HepG2 (cell line): ENCODE data around the gene COLEC12. TPM values are rescaled to one million over a fixed set of nuclear protein-coding genes. Genes with fewer than 3 reads are reported as not detected.

Source experiments
- BHLHE40 ChIP-seq: IDR thresholded peaks from 2 replicates; pipeline ENCODE4 v1.6.1; 2011; ENCODE audit warnings: low read length, improper control_type of control experiment
- FOXJ3 ChIP-seq: sonication (generic); formaldehyde crosslinking; IDR thresholded peaks from 2 replicates; pipeline ENCODE4 v1.4.0; 2020; ENCODE audit warnings: missing genetic modification reagents, mild to moderate bottlenecking, borderline replicate concordance
- FOXM1 ChIP-seq: sonication (generic); formaldehyde crosslinking; IDR thresholded peaks from 2 replicates; pipeline ENCODE4 v1.5.0; 2020; ENCODE audit warnings: missing genetic modification reagents
- GPN1 ChIP-seq: sonication (generic); formaldehyde crosslinking; IDR thresholded peaks from 2 replicates; pipeline ENCODE4 v1.5.1; 2020; ENCODE audit warnings: missing genetic modification reagents, borderline replicate concordance
- HCFC1 ChIP-seq: fragments of 150-350 bp; IDR thresholded peaks from 2 replicates; pipeline ENCODE4 v1.6.1; 2014; ENCODE audit warnings: low read depth, low read length
- HDAC1 ChIP-seq: sonication (generic); formaldehyde crosslinking; IDR thresholded peaks from 2 replicates; pipeline ENCODE4 v1.5.1; 2020; ENCODE audit warnings: mild to moderate bottlenecking, missing genetic modification reagents
- HNRNPL ChIP-seq: fragments of 200-400 bp; formaldehyde crosslinking; IDR thresholded peaks from 2 replicates; pipeline ENCODE4 v1.6.1; 2017; ENCODE audit warnings: mild to moderate bottlenecking, low read depth, low read length
- NFKBIZ ChIP-seq: IDR thresholded peaks from 2 replicates; pipeline ENCODE4 v1.6.1; 2018; ENCODE audit warnings: missing genetic modification reagents, missing compliant biosample characterization
- RBFOX2 ChIP-seq: fragments of 200-400 bp; formaldehyde crosslinking; IDR thresholded peaks from 2 replicates; pipeline ENCODE4 v1.6.1; 2017; ENCODE audit warnings: low read depth, mild to moderate bottlenecking, low read length
- RCOR2 ChIP-seq: IDR thresholded peaks from 2 replicates; pipeline ENCODE4 v1.6.1; 2016; ENCODE audit warnings: missing biosample characterization, missing genetic modification reagents
- TCF12 ChIP-seq, 2 experiments: fragments of 450-650 bp in 1 of 2; sonication (generic) in 1 of 2; formaldehyde crosslinking in 1 of 2; IDR thresholded peaks; 2 replicates each; pipeline versions ENCODE4 v1.6.1 to v1.8.0; 2017 to 2022; ENCODE audit warnings: antibody characterized with exemption in 1 of 2, mild to moderate bottlenecking in 1 of 2, missing genetic modification reagents in 1 of 2, moderate library complexity in 1 of 2
- ZFP82 ChIP-seq: sonication (generic); formaldehyde crosslinking; IDR thresholded peaks from 2 replicates; pipeline ENCODE4 v1.5.1; 2020; ENCODE audit warnings: mild to moderate bottlenecking, missing genetic modification reagents, borderline replicate concordance
- ZMYM2 ChIP-seq: sonication (generic); formaldehyde crosslinking; IDR thresholded peaks from 2 replicates; pipeline ENCODE4 v1.8.0; 2022; ENCODE audit warnings: mild to moderate bottlenecking, missing genetic modification reagents
- ZNF12 ChIP-seq: sonication (generic); formaldehyde crosslinking; IDR thresholded peaks from 2 replicates; pipeline ENCODE4 v1.5.0; 2020; ENCODE audit warnings: missing genetic modification reagents
- ZNF143 ChIP-seq: sonication (generic); formaldehyde crosslinking; IDR thresholded peaks from 2 replicates; pipeline ENCODE4 v1.4.0; 2020; ENCODE audit warnings: missing genetic modification reagents
- ZNF263 ChIP-seq: sonication (generic); formaldehyde crosslinking; IDR thresholded peaks from 2 replicates; pipeline ENCODE4 v1.4.0; 2020; ENCODE audit warnings: missing genetic modification reagents
- ZNF333 ChIP-seq: sonication (generic); formaldehyde crosslinking; IDR thresholded peaks from 2 replicates; pipeline ENCODE4 v1.4.0; 2020; ENCODE audit warnings: mild to moderate bottlenecking, missing genetic modification reagents, borderline replicate concordance
- ZNF441 ChIP-seq: sonication (generic); formaldehyde crosslinking; IDR thresholded peaks from 2 replicates; pipeline ENCODE4 v1.7.0; 2021; ENCODE audit warnings: missing genetic modification reagents, borderline replicate concordance
- ZNF451 ChIP-seq: sonication (generic); formaldehyde crosslinking; IDR thresholded peaks from 2 replicates; pipeline ENCODE4 v1.5.0; 2020; ENCODE audit warnings: mild to moderate bottlenecking, missing genetic modification reagents
- ZNF570 ChIP-seq: sonication (generic); formaldehyde crosslinking; IDR thresholded peaks from 2 replicates; pipeline ENCODE4 v1.4.0; 2020; ENCODE audit warnings: mild to moderate bottlenecking, missing genetic modification reagents, borderline replicate concordance
- ZNF674 ChIP-seq: sonication (generic); formaldehyde crosslinking; IDR thresholded peaks from 2 replicates; pipeline ENCODE4 v1.5.0; 2020; ENCODE audit warnings: low read depth, mild to moderate bottlenecking, missing genetic modification reagents
- ZNF776 ChIP-seq: sonication (generic); formaldehyde crosslinking; IDR thresholded peaks from 2 replicates; pipeline ENCODE4 v1.4.0; 2020; ENCODE audit warnings: mild to moderate bottlenecking, missing genetic modification reagents
- ZSCAN22 ChIP-seq: sonication (generic); formaldehyde crosslinking; IDR thresholded peaks from 2 replicates; pipeline ENCODE4 v1.4.0; 2020; ENCODE audit warnings: mild to moderate bottlenecking, missing genetic modification reagents
- polyA plus RNA-seq, 8 experiments: library from polyadenylated mRNA; depleted of rRNA in 3 of 8; stranded (reverse) in 7 of 8; unstranded in 1 of 8; fragments of >200 nt; fragmentation: Illumina TruSeq in 4 of 8; extraction: Trizol in 4 of 8; gene quantifications; 2 replicates each; pipeline versions ENCODE4 v1.2.1 to v1.2.3, GENCODE V29; 2011 to 2016; ENCODE audit warnings: low read depth in 4 of 8, missing spikeins in 1 of 8, mixed read lengths in 1 of 8; ENCODE audit not compliant: insufficient read depth in 1 of 8
- total RNA-seq, 5 experiments: library from RNA; depleted of rRNA; stranded (reverse); fragments of >200 nt; fragmentation: Illumina TruSeq; extraction: Trizol; gene quantifications; 2 replicates each; pipeline ENCODE4 v1.2.3, GENCODE V29; 2016; ENCODE audit warnings: low read depth in 1 of 5
- TF ChIP-seq, protein P1 (sequence below): sonication (generic); formaldehyde crosslinking; IDR thresholded peaks from 2 replicates; pipeline ENCODE4 v1.4.0; 2020; ENCODE audit warnings: missing genetic modification reagents
- TF ChIP-seq, protein P2 (sequence below): sonication (generic); formaldehyde crosslinking; IDR thresholded peaks from 2 replicates; pipeline ENCODE4 v1.4.0; 2020; ENCODE audit warnings: mild to moderate bottlenecking, missing genetic modification reagents
- TF ChIP-seq, protein P3 (sequence below): sonication (generic); formaldehyde crosslinking; IDR thresholded peaks from 2 replicates; pipeline ENCODE4 v1.8.0; 2023; ENCODE audit warnings: mild to moderate bottlenecking, missing genetic modification reagents

COLEC12 gene
- total and polyA plus RNA-seq, 2 of the 13 experiments (the other 11 are each of a cell fraction or from before 2014, with no cell fraction given): 0.02 to 0.11 TPM

DNA sequence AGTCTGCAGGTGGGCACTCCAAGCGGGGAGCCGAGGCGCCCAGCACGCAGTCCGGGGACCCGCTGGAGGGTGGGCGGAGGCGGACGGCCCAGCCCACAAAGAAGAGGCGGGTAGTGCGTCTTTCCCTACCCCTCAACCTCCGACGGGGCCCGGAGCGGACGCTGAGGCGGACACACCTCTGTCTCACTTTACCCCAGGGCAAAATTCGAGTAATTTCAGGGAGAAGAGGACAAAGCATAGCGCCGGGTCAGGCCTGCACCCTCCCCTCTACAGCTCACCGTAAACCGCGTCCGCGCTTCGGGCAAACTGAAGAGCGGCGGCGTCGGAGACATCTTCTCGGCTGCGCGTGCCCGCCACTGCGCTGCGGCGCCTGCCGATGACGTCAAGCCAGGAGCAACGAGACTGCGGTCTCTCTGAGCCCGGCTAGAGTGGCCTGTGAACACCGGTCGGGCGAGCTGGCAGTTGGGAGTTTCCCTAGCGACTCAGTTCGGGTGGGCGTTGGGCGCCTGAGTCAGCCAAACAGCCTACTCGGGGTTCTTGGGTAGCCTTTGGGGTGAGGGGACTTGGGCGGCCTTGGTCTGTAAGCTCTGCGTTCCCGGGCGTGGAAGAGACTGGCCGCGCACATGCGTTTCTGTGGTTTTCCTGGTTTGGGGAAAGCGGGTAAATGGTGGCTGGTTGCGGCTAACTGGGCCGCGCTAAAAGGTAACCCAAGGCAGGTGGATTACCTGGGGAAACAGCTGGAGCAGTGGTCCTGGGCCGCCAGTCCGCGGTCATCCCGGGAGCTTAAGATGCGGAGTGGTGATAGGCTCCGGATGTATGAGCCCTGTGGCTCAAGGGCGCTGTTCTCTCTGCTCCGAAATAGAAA lies 232.6 kb downstream of the COLEC12 start, which contains the start of gene THOC1 (continued):
- TF ChIP-seq ZNF333: peak; percentile 12; the same call in 1 of the 2 replicates
- TF ChIP-seq RBFOX2: peak; percentile 96
- TF ChIP-seq, protein P1, sequence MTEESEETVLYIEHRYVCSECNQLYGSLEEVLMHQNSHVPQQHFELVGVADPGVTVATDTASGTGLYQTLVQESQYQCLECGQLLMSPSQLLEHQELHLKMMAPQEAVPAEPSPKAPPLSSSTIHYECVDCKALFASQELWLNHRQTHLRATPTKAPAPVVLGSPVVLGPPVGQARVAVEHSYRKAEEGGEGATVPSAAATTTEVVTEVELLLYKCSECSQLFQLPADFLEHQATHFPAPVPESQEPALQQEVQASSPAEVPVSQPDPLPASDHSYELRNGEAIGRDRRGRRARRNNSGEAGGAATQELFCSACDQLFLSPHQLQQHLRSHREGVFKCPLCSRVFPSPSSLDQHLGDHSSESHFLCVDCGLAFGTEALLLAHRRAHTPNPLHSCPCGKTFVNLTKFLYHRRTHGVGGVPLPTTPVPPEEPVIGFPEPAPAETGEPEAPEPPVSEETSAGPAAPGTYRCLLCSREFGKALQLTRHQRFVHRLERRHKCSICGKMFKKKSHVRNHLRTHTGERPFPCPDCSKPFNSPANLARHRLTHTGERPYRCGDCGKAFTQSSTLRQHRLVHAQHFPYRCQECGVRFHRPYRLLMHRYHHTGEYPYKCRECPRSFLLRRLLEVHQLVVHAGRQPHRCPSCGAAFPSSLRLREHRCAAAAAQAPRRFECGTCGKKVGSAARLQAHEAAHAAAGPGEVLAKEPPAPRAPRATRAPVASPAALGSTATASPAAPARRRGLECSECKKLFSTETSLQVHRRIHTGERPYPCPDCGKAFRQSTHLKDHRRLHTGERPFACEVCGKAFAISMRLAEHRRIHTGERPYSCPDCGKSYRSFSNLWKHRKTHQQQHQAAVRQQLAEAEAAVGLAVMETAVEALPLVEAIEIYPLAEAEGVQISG (CRISPR knock-in tag): peak; percentile 100
- peak; percentile 46; the same call in 1 of the 2 replicates for TF ChIP-seq RCOR2 (CRISPR knock-in tag)
- TF ChIP-seq ZNF143: peak; percentile 75
- TF ChIP-seq, protein P2, sequence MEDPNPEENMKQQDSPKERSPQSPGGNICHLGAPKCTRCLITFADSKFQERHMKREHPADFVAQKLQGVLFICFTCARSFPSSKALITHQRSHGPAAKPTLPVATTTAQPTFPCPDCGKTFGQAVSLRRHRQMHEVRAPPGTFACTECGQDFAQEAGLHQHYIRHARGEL (CRISPR knock-in tag): peak; percentile 19; the same call in 1 of the 2 replicates
- no peak for TF ChIP-seq TCF12 (IDR thresholded peaks at IDR 0.05)
- TF ChIP-seq TCF12 (CRISPR knock-in tag; IDR thresholded peaks at IDR 0.05): peak; percentile 65; the same call in 1 of the 2 replicates
- TF ChIP-seq ZNF441 (CRISPR knock-in tag): peak; percentile 70; the same call in 1 of the 2 replicates
- TF ChIP-seq ZNF570 (CRISPR knock-in tag): 0 out of 2 replicates have a peak, but pooled peaks have one; percentile 57
- peak; percentile 32; the same call in 1 of the 2 replicates for TF ChIP-seq FOXJ3 (CRISPR knock-in tag)
- TF ChIP-seq ZNF674: peak; percentile 66; the same call in 1 of the 2 replicates
- TF ChIP-seq ZMYM2: peak; percentile 88; the same call in 1 of the 2 replicates
- TF ChIP-seq ZNF776 (CRISPR knock-in tag): 0 out of 2 replicates have a peak, but pooled peaks have one; percentile 78
- no peak for TF ChIP-seq FOXM1 (CRISPR knock-in tag)
- peak; percentile 73; the same call in 1 of the 2 replicates for TF ChIP-seq HNRNPL
- peak; percentile 61; the same call in 1 of the 2 replicates for TF ChIP-seq ZFP82 (CRISPR knock-in tag)
- TF ChIP-seq, protein P3, sequence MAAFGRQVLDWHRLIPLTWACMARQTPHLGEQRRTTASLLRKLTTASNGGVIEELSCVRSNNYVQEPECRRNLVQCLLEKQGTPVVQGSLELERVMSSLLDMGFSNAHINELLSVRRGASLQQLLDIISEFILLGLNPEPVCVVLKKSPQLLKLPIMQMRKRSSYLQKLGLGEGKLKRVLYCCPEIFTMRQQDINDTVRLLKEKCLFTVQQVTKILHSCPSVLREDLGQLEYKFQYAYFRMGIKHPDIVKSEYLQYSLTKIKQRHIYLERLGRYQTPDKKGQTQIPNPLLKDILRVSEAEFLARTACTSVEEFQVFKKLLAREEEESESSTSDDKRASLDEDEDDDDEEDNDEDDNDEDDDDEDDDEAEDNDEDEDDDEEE: peak; percentile 87
- TF ChIP-seq NFKBIZ (CRISPR knock-in tag): peak; percentile 76; the same call in 1 of the 2 replicates
- TF ChIP-seq GPN1: no peak
- TF ChIP-seq ZSCAN22 (CRISPR knock-in tag): no peak
- peak; percentile 71 for TF ChIP-seq HCFC1
- peak; percentile 23; the same call in 1 of the 2 replicates for TF ChIP-seq ZNF263 (CRISPR knock-in tag)
- TF ChIP-seq ZNF451 (CRISPR knock-in tag): peak; percentile 83; the same call in 1 of the 2 replicates
- peak; percentile 74 for TF ChIP-seq ZNF12 (CRISPR knock-in tag)
- TF ChIP-seq BHLHE40: peak; percentile 57; the same call in 1 of the 2 replicates
- TF ChIP-seq HDAC1: peak; percentile 98
